CD4-positive, alpha-beta T cell treated with Interleukin-4 for 4 hours (primary cell): ENCODE measurements around the gene RFNG.

Experiments
- DNase-seq: peaks from one replicate; pipeline ENCODE4 v3.0.0-alpha.2; 2020

RFNG gene

DNA sequence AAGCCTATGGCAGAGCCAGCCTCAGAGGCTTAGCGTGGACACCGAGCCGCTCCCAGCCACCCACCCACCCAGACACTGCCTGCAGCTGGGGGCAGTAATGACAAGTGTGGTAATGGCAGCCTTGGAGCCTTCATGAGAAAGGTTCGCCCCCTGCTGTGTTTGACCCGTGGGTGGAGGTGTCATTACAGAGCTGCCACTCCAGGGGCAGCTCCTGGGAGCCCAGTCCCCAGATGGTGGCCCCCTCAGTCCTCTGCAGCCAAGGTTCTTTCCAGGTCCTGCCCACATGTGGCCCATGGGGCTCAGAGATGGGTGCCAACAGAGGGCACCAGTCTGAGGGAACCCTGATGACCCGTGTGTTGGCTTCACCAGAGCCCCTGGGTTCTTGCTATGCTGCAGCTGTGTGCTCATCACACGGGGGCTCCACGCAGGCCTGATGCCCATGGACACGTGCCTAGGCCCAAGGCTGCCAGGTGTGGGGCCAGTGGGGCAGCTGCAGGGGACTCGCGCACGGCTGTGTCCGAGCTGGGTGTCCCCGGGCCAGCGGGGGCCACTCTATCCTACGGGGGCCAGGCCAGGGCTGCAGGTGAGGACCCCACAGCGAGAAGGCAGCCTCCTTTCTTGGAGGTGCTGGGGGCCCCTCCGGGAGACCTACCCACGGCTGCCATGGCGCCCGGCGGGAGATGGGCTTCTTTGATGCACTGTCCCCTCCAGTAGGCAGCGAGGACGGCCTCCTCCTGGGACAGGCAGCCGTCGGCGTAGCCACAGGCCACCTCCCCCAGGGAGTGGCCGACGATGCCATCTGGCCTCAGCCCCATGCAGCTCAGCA is 38.3 kb upstream of the RFNG start:
- no peak for DNase-seq

- no peak for DNase-seq
Measured at GRCh38 chr17:82088838-82089722, 37.5 kb upstream of the RFNG start.

GRCh38 chr17:82087961-82088837 is 36.6 kb upstream of the RFNG start:
- no peak for DNase-seq

GRCh38 chr17:82086941-82087906 is 35.6 kb upstream of the RFNG start:
- no peak for DNase-seq

- DNase-seq = no peak
Measured at GRCh38 chr17:82085931-82086764, 34.5 kb upstream of the RFNG start.

- no peak for DNase-seq
Measured at GRCh38 chr17:82085031-82085861, 33.6 kb upstream of the RFNG start.

DNA sequence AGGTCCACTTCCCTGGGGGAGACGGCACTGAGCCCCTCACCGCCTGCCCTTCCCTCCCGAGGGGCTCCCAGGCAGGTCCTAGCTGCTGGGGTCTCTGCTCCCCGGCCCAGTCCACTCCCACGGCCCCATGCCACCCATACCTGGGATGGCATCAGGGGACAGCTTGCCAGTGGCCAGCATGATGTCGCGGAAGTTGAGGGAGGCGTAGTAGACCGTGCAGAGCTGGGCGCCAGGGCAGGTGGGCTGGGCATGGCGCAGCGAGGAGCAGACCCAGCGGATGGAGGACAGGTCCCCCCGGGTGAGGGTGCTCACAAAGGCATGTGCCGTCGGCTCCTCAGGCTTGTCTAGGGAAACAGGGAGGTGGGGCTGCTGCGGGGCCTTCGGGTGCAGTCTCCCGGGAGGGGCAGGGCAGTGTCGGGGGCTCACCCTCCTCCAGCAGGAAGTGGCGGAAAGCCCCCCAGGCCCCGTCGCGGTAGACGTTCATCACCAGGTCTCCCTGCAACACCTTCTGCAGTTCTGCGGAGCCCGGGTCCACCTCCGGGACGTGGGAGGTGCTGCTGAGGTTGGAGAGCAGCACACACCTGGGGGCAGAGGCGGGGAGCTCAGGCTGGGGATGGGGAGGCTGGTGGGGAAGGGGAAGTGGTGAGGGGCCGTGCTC is 32.9 kb upstream of the RFNG start:
- DNase-seq = no peak

DNA sequence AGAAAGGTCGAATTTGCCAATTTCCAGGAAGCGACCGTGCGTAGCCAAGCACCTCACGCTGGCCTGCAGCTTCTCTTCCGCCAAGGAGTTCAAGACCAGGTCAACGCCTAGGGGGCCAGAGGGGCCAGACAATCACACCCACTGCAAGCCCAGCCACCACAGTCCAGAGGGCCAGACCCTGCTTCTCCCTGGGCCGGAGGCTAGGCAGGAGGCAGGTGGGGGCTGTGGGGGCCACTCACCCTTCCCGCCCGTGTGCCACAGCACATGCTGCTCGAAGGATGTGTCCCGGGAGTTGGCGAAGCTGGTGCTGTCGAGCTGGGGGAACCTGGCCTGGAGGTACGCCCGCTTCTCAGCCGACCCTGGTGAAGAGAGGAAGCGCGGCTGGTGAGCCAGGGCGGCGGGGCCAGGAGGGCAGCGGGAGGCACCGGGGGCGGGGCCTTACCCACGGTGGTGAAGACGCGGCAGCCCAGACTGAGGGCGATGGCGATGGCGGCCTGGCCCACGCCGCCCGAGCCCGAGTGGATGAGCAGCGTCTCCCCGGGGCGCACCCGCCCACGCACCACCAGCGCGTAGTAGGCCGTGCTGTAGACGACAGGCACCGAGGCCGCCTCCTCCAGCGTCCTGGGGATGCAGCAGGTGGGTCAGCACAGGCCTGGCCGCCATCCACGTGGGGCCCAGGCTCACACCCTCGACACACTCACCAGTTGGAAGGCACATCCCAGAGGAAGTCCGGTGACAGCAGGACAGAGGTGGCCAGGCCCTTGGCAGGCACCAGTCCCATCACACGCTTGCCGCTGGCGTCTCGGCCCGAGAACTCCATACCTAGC is 32.1 kb upstream of the RFNG start:
- no peak for DNase-seq

- no peak for DNase-seq
Measured at GRCh38 chr17:82083009-82083408, 31.4 kb upstream of the RFNG start.

DNA sequence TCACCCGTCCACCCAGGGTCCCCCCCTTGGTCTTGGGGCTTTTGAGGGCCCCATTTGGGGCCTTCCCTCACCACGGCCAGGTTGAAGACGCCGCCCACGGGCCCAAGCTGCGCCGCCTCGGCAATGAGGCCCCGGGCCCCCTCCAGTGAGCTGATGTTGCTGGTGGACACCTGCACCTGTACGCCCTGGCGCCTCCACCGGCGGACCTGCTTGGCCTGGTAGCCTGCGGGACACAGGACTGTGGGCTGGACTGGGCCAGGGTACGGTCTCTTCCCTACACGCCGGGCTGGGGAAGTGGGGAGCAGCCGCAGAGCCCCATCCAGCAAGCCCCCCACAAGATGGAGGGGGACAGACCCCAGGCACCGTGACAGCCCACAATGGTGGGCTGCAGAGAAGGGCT is 30.8 kb upstream of the RFNG start:
- DNase-seq = no peak

- DNase-seq = no peak
Measured at GRCh38 chr17:82081966-82082365, 30.4 kb upstream of the RFNG start.

DNA sequence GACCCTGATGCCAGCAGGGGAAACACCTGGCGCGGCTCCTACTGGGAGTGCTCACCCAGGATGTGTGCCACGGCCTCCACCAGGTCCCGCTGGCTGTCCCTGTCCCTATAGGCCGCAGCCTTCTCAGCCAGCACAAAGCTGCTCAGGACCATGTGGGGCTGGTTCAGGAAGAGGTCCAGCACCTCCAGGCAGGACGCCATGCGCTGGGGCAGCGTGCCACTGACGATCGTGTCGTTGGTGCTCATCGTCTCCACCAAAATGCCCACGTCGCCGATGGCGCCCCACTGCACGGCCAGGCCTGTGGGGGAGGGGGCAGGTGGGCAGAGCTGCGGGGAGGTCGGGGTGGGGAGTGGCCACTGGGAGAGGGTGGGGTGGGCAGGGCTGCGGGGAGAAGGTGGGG is 29.9 kb upstream of the RFNG start:
- DNase-seq = no peak

GRCh38 chr17:82080789-82081464 is 29.3 kb upstream of the RFNG start:
- no peak for DNase-seq

- no peak for DNase-seq
Measured at GRCh38 chr17:82080048-82080788, 28.6 kb upstream of the RFNG start.

DNA sequence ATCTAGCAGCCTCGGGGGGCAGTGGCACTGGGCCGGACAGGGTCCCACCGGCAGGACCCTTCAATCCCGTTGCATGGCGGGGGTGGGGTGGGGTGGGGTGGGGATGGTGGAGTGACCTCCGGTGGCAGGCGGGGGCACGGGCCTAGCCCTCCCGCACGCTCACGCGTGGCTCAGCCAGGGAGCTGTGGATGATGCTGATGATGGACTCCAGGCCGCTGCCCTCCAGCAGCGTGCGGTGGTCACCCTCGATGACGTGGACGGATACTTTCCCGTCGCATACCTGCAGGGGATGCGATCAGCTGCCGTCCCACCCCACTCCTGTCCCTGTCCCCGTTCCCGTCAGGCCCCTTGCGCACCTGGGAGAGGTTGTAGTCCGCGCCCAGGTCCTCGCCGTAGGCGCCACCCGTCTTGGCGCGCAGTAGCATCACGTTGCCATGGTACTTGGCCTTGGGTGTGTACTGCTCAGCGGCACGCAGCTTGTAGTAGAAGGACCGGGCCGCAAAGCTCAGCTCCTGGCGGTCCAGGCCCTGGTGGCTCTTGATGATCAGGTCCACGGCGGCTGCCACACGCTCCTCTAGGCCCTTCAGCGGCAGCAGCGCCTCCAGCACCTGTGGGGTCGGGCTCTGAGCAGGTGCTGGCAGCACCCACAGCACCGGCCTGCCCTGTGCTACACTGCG is 27.5 kb upstream of the RFNG start:
- no peak for DNase-seq

DNA sequence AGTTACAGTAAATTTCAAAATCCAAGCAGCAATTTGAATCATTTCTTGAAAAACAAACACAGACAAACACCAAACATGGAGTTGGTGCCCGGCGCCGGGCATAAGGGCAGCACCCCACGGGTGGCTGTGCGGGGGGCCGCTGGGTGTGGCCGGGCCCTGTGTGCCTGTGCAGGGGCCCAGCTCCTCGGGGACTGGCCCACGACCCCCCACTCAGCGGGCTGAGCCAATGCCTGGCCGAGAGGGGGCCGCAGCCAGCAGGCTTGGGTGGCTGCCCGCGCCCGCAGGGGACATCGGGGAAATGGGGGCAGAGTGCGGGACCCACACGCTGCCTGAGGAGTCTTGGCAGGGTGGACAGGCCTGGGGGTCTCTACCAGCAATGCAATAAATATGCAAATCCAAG is 26.8 kb upstream of the RFNG start:
- no peak for DNase-seq
